Endothelial cell of umbilical vein (primary cell): ENCODE measurements around the gene HSPG2. TPM values are rescaled to one million over a fixed set of nuclear protein-coding genes. Genes with fewer than 3 reads are reported as not detected.
A peak's percentile ranks its signal among the peaks of the same experiment; 100 is the strongest.

Source experiments
- BruUV-seq: library from RNA; stranded (reverse); fragments of 400-500 nt; replicated peaks from 2 replicates; lab custom pipeline; 2021; lab: Mats Ljungman, UMichigan
- CTCF ChIA-PET: fragments of 300-600, 350-600 bp; sonication (Branson Sonifier 250); formaldehyde crosslinking; loops from one replicate; lab custom pipeline; 2021; ENCODE audit warnings: antibody characterized with exemption, inconsistent platforms; lab: Charles Lee
- POLR2A ChIA-PET: fragments of 300-600, 350-600 bp; sonication (Branson Sonifier 250); formaldehyde crosslinking; loops from one replicate; lab custom pipeline; 2021; ENCODE audit warnings: antibody characterized with exemption, inconsistent platforms; lab: Charles Lee
- DNase-seq: peaks from one replicate; pipeline ENCODE4 v3.0.0-alpha.2; 2011; ENCODE audit warnings: low read depth, low spot score
- FAIRE-seq: peaks from 2 replicates; lab custom pipeline; 2011; peaks lifted over from hg19 to GRCh38; lab: Jason Lieb, UNC
- H2AFZ ChIP-seq: 2 replicates; pipeline ENCODE4 v1.6.0; 2012; ENCODE audit warnings: low read depth, low read length, control low read depth, inconsistent platforms
- H3K27ac ChIP-seq: 2 replicates; pipeline ENCODE4 v1.5.1; 2011; ENCODE audit warnings: low read depth, mild to moderate bottlenecking, control low read depth, low read length, moderate library complexity; ENCODE audit not compliant: insufficient read depth
- H3K27me3 ChIP-seq, 2 experiments: 2 replicates each; pipeline versions ENCODE4 v1.6.0 to v1.6.1; 2011; ENCODE audit warnings: low read length in 2 of 2, mixed read lengths in 1 of 2; ENCODE audit not compliant: control insufficient read depth in 2 of 2, insufficient read depth in 2 of 2
- H3K36me3 ChIP-seq, 2 experiments: 2 replicates in 1 of 2; 3 replicates in 1 of 2; pipeline ENCODE4 v1.5.1; 2011; ENCODE audit warnings: low read length in 2 of 2, mild to moderate bottlenecking in 1 of 2, moderate library complexity in 1 of 2; ENCODE audit not compliant: control insufficient read depth in 2 of 2, insufficient read depth in 2 of 2; ENCODE audit errors: extremely low read depth in 1 of 2
- H3K4me1 ChIP-seq: 3 replicates; pipeline ENCODE4 v1.5.1; 2011; ENCODE audit warnings: mild to moderate bottlenecking, low read length; ENCODE audit not compliant: control insufficient read depth, insufficient read depth; ENCODE audit errors: extremely low read depth
- H3K4me2 ChIP-seq: 2 replicates; pipeline ENCODE4 v1.6.1; 2011; ENCODE audit warnings: low read length, control low read depth, mixed read lengths; ENCODE audit not compliant: insufficient read depth
- H3K4me3 ChIP-seq, 3 experiments: fragments of 200-600 bp in 1 of 3; sonication (generic), shearing (Covaris generic) in 1 of 3; replicated peaks in 1 of 3; 2 replicates each; pipeline ENCODE4 v1.5.1; 2011 to 2016; ENCODE audit warnings: control low read depth in 3 of 3, low read length in 3 of 3, mild to moderate bottlenecking in 2 of 3, inconsistent platforms in 1 of 3, low read depth in 1 of 3, moderate library complexity in 1 of 3; ENCODE audit not compliant: insufficient read depth in 1 of 3
- H3K79me2 ChIP-seq: 2 replicates; pipeline ENCODE4 v1.6.0; 2012; ENCODE audit warnings: low read length, inconsistent platforms; ENCODE audit not compliant: control insufficient read depth, insufficient read depth
- H3K9ac ChIP-seq: replicated peaks from 2 replicates; pipeline ENCODE3; 2011; ENCODE audit warnings: low read length, control low read depth; ENCODE audit not compliant: insufficient read depth; ENCODE audit errors: extremely low read depth
- H3K9me1 ChIP-seq: replicated peaks from 3 replicates; pipeline ENCODE4 v1.6.0; 2011; ENCODE audit warnings: mild to moderate bottlenecking, low read length; ENCODE audit not compliant: control insufficient read depth, insufficient read depth; ENCODE audit errors: extremely low read depth
- H3K9me3 ChIP-seq: replicated peaks from 2 replicates; pipeline ENCODE4 v1.5.1; 2012; ENCODE audit warnings: low read length, inconsistent platforms; ENCODE audit not compliant: control insufficient read depth, insufficient read depth
- H4K20me1 ChIP-seq: replicated peaks from 2 replicates; pipeline ENCODE3; 2011; ENCODE audit warnings: mild to moderate bottlenecking, low read length; ENCODE audit not compliant: control insufficient read depth, insufficient read depth; ENCODE audit errors: extremely low read depth
- EZH2 ChIP-seq: IDR thresholded peaks from 2 replicates; pipeline ENCODE4 v1.6.1; 2012; ENCODE audit warnings: borderline replicate concordance, low read depth, mild to moderate bottlenecking, moderate library complexity, low read length, inconsistent platforms; ENCODE audit not compliant: severe bottlenecking
- FOS ChIP-seq: IDR thresholded peaks from 2 replicates; pipeline ENCODE4 v1.6.1; 2011; ENCODE audit warnings: mild to moderate bottlenecking, low read length, moderate library complexity, borderline replicate concordance; ENCODE audit not compliant: insufficient read depth
- GATA2 ChIP-seq: IDR thresholded peaks from 2 replicates; pipeline ENCODE4 v1.7.0; 2011; ENCODE audit warnings: low read depth, mild to moderate bottlenecking, moderate library complexity, mixed read lengths, low read length; ENCODE audit not compliant: insufficient read length, insufficient read depth
- JUN ChIP-seq: IDR thresholded peaks from 2 replicates; pipeline ENCODE4 v1.6.1; 2011; ENCODE audit warnings: borderline replicate concordance, low read depth; ENCODE audit not compliant: insufficient read length, insufficient read depth
- MAX ChIP-seq: IDR thresholded peaks from 2 replicates; pipeline ENCODE4 v1.6.1; 2011; ENCODE audit not compliant: insufficient read depth, insufficient read length
- MYC ChIP-seq: IDR thresholded peaks from one replicate; pipeline ENCODE4 v1.6.1; 2011; ENCODE audit warnings: mild to moderate bottlenecking, low read depth, low read length
- POLR2A ChIP-seq: IDR thresholded peaks from 2 replicates; pipeline ENCODE4 v1.6.1; 2012; ENCODE audit warnings: low read depth, mild to moderate bottlenecking, control low read depth, low read length
- POLR2AphosphoS5 ChIP-seq: IDR thresholded peaks from 2 replicates; pipeline ENCODE4 v1.6.1; 2012; ENCODE audit warnings: low read depth, mild to moderate bottlenecking, control low read depth, low read length, moderate library complexity; ENCODE audit not compliant: insufficient read depth
- dilution Hi-C: fragments of 300-500 bp; cut with MboI; formaldehyde crosslinking; loops from one replicate; pipeline ENCODE4 v1.15.0; 2019; ENCODE audit warnings: low sequenced_read_pairs; ENCODE audit not compliant: extremely low pct_ligation_motif_present
- intact Hi-C: fragments of 100-400 bp; cut with micrococcal nuclease; formaldehyde crosslinking; loops from one replicate; pipeline ENCODE4 v1.10.0; 2022
- polyA plus RNA-seq, 4 experiments: library from polyadenylated mRNA; depleted of rRNA in 3 of 4; stranded (reverse) in 3 of 4; unstranded in 1 of 4; fragments of >200 nt; gene quantifications; 2 replicates each; pipeline versions ENCODE4 v1.2.1 to v1.2.3, GENCODE V29; 2011 to 2012; ENCODE audit warnings: missing spikeins in 1 of 4
- total RNA-seq: library from RNA; stranded (reverse); gene quantifications from 2 replicates; pipeline ENCODE4 v1.2.3, GENCODE V29; 2021
- TF ChIP-seq, protein P1 (sequence below), 2 donors: IDR thresholded peaks; 1 replicate in 1 of 2; 2 replicates in 1 of 2; pipeline ENCODE4 v1.5.1; 2011; ENCODE audit warnings: low read length in 2 of 2, mild to moderate bottlenecking in 2 of 2, moderate library complexity in 2 of 2, control low read depth in 1 of 2, inconsistent platforms in 1 of 2, low read depth in 1 of 2; ENCODE audit not compliant: insufficient read depth in 1 of 2; ENCODE audit errors: extremely low read depth in 1 of 2

The HSPG2 gene
- total and polyA plus RNA-seq, 2 donors (not counting 3 experiments of a cell fraction or from before 2014, with no cell fraction given) = 734 to 3,499 TPM

- no TSS peak for BruUV-seq
- H2AFZ ChIP-seq = no peak overlapping the region
- H3K36me3 ChIP-seq = peaks cover 78 to 89% of the 10 kb centered on the region in 2 experiments
- POLR2A ChIA-PET = no interaction called here
- peaks cover 3% of the 10 kb centered on the region for H4K20me1 ChIP-seq
- CTCF ChIA-PET = interaction anchor here (0.9 to 1.1 kb wide), 2 partner anchors 15 to 93 kb away, joined by 3 read pairs; no protein-coding TSS in a partner anchor
- peaks cover 77% of the 10 kb centered on the region for H3K79me2 ChIP-seq
- H3K9ac ChIP-seq = no peak overlapping the region
- dilution Hi-C loops = no loop called here
- no peaks in the 10 kb centered on the region for H3K27me3 ChIP-seq
- H3K4me2 ChIP-seq = no peak overlapping the region
- H3K4me1 ChIP-seq = peaks cover 10% of the 10 kb centered on the region
- no peaks in the 10 kb centered on the region for H3K9me3 ChIP-seq
- H3K27ac ChIP-seq = peak overlapping the region; percentile 46
- intact Hi-C loops = no loop called here
- TF ChIP-seq FOS (no peak), MYC (no peak), POLR2AphosphoS5 (no peak), JUN (no peak), POLR2A (no peak), GATA2 (no peak), EZH2 (no peak), MAX (no peak)
- TF ChIP-seq, protein P1, sequence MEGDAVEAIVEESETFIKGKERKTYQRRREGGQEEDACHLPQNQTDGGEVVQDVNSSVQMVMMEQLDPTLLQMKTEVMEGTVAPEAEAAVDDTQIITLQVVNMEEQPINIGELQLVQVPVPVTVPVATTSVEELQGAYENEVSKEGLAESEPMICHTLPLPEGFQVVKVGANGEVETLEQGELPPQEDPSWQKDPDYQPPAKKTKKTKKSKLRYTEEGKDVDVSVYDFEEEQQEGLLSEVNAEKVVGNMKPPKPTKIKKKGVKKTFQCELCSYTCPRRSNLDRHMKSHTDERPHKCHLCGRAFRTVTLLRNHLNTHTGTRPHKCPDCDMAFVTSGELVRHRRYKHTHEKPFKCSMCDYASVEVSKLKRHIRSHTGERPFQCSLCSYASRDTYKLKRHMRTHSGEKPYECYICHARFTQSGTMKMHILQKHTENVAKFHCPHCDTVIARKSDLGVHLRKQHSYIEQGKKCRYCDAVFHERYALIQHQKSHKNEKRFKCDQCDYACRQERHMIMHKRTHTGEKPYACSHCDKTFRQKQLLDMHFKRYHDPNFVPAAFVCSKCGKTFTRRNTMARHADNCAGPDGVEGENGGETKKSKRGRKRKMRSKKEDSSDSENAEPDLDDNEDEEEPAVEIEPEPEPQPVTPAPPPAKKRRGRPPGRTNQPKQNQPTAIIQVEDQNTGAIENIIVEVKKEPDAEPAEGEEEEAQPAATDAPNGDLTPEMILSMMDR (IDR thresholded peaks at IDR 0.05; ENCODE audit: extremely low read depth in 1 of 2, insufficient read depth in 1 of 2, low read depth in 1 of 2, low read length in 2 of 2) = no peak
- H3K4me3 ChIP-seq = no peak overlapping the region
- DNase-seq (no peak), FAIRE-seq (no peak)
- H3K9me1 ChIP-seq = no peaks in the 10 kb centered on the region
Measured at GRCh38 chr1:21870611-21871010, 66.5 kb downstream of the HSPG2 start.
